IMR-90 (cell line): ENCODE data around the gene ZNF296. TPM values are rescaled to one million over a fixed set of nuclear protein-coding genes. Genes with fewer than 3 reads are reported as not detected.

Experiments used
- ATAC-seq: fragments of 200-7000 bp; cut with Tn5 transposase; 2 replicates; pipeline ENCODE4 v1.9.1; 2020; ENCODE audit warnings: low read depth, mild to moderate bottlenecking, moderate library complexity
- BruUV-seq: library from RNA; stranded (reverse); fragments of 400-500 nt; replicated peaks from 2 replicates; lab custom pipeline; 2021; lab: Mats Ljungman, UMichigan
- CTCF ChIA-PET: fragments of 300-600 bp; formaldehyde crosslinking; extraction: SDS; loops from one replicate; lab custom pipeline; 2021; ENCODE audit warnings: antibody characterized with exemption; lab: Yijun Ruan, JAX
- POLR2A ChIA-PET: fragments of 300-600 bp; sonication (Branson Sonifier 250); formaldehyde crosslinking; loops from one replicate; lab custom pipeline; 2022; ENCODE audit warnings: antibody characterized with exemption; ENCODE audit not compliant: unreplicated experiment; lab: Charles Lee
- DNase-seq: peaks from one replicate; pipeline ENCODE4 v3.0.0; 2013
- H2AFZ ChIP-seq: replicated peaks from 2 replicates; pipeline ENCODE3; 2013; ENCODE audit warnings: low read length, mild to moderate bottlenecking; ENCODE audit not compliant: poor library complexity
- H2AK5ac ChIP-seq: 2 replicates; pipeline ENCODE4 v1.6.1; 2013; ENCODE audit warnings: low read depth, low read length, inconsistent platforms
- H2AK9ac ChIP-seq: replicated peaks from 2 replicates; pipeline ENCODE3; 2013; ENCODE audit warnings: mild to moderate bottlenecking, low read depth, low read length, moderate library complexity; ENCODE audit not compliant: poor library complexity
- H2BK120ac ChIP-seq: 2 replicates; pipeline ENCODE4 v1.6.1; 2013; ENCODE audit warnings: low read depth, low read length, inconsistent platforms
- H2BK15ac ChIP-seq: 3 replicates; pipeline ENCODE4 v1.6.1; 2013; ENCODE audit warnings: low read depth, low read length, inconsistent platforms
- H2BK20ac ChIP-seq: 2 replicates; pipeline ENCODE4 v1.6.1; 2013; ENCODE audit warnings: low read depth, mild to moderate bottlenecking, inconsistent platforms, low read length, moderate library complexity
- H2BK5ac ChIP-seq: 2 replicates; pipeline ENCODE4 v1.6.1; 2013; ENCODE audit warnings: mild to moderate bottlenecking, low read depth, low read length, inconsistent platforms; ENCODE audit not compliant: poor library complexity, severe bottlenecking
- H3K14ac ChIP-seq: replicated peaks from 2 replicates; pipeline ENCODE4 v1.6.1; 2013; ENCODE audit warnings: low read depth, low read length, inconsistent platforms
- H3K18ac ChIP-seq: 2 replicates; pipeline ENCODE4 v1.6.1; 2013; ENCODE audit warnings: low read depth, low read length, control low read depth
- H3K23ac ChIP-seq: 2 replicates; pipeline ENCODE4 v1.6.1; 2013; ENCODE audit warnings: low read depth, low read length, inconsistent platforms
- H3K27ac ChIP-seq: 2 replicates; pipeline ENCODE4 v1.5.1; 2013; ENCODE audit warnings: mild to moderate bottlenecking, control low read depth, low read length; ENCODE audit not compliant: insufficient read depth
- H3K27me3 ChIP-seq: 2 replicates; pipeline ENCODE4 v1.6.1; 2013; ENCODE audit warnings: low read length; ENCODE audit not compliant: control insufficient read depth, insufficient read depth
- H3K36me3 ChIP-seq: 2 replicates; pipeline ENCODE4 v1.6.1; 2013; ENCODE audit warnings: low read length, mixed read lengths; ENCODE audit not compliant: control insufficient read depth, insufficient read depth
- H3K4ac ChIP-seq: 2 replicates; pipeline ENCODE4 v1.6.1; 2013; ENCODE audit warnings: low read depth, low read length, inconsistent platforms
- H3K4me1 ChIP-seq: 2 replicates; pipeline ENCODE4 v1.6.1; 2013; ENCODE audit warnings: low read length, mixed read lengths; ENCODE audit not compliant: control insufficient read depth, insufficient read depth
- H3K4me2 ChIP-seq: 2 replicates; pipeline ENCODE4 v1.6.1; 2013; ENCODE audit warnings: low read depth, mild to moderate bottlenecking, control low read depth, low read length, moderate library complexity
- H3K4me3 ChIP-seq: 2 replicates; pipeline ENCODE4 v1.5.1; 2013; ENCODE audit warnings: low read depth, mild to moderate bottlenecking, control low read depth, low read length, moderate library complexity; ENCODE audit not compliant: insufficient read depth
- H3K56ac ChIP-seq: 2 replicates; pipeline ENCODE4 v1.6.1; 2013; ENCODE audit warnings: low read length, inconsistent platforms; ENCODE audit not compliant: insufficient read depth; ENCODE audit errors: extremely low read depth
- H3K79me1 ChIP-seq, 2 experiments: 2 replicates each; pipeline ENCODE4 v1.6.1; 2013; ENCODE audit warnings: low read length in 2 of 2, inconsistent platforms in 1 of 2, low read depth in 1 of 2
- H3K9ac ChIP-seq: 2 replicates; pipeline ENCODE4 v1.6.1; 2013; ENCODE audit warnings: low read depth, low read length, control low read depth
- H3K9me1 ChIP-seq: 2 replicates; pipeline ENCODE4 v1.6.1; 2013; ENCODE audit warnings: low read length, inconsistent platforms; ENCODE audit not compliant: insufficient read depth
- H3K9me3 ChIP-seq: 2 replicates; pipeline ENCODE4 v1.6.1; 2013; ENCODE audit warnings: low read length; ENCODE audit not compliant: control insufficient read depth, insufficient read depth
- H4K20me1 ChIP-seq: 2 replicates; pipeline ENCODE4 v1.6.1; 2013; ENCODE audit warnings: low read length, inconsistent platforms; ENCODE audit not compliant: insufficient read depth
- H4K5ac ChIP-seq: 2 replicates; pipeline ENCODE4 v1.6.1; 2013; ENCODE audit warnings: mild to moderate bottlenecking, low read depth, low read length, control low read depth
- H4K8ac ChIP-seq, 2 experiments: 2 replicates each; pipeline ENCODE4 v1.6.1; 2013; ENCODE audit warnings: low read depth in 2 of 2, low read length in 2 of 2, control low read depth in 1 of 2, inconsistent platforms in 1 of 2
- H4K91ac ChIP-seq: 2 replicates; pipeline ENCODE4 v1.6.1; 2013; ENCODE audit warnings: low read depth, low read length, inconsistent platforms; ENCODE audit not compliant: insufficient read depth
- BHLHE40 ChIP-seq: fragments of 150-350 bp; IDR thresholded peaks from 2 replicates; pipeline ENCODE4 v1.6.1; 2016; ENCODE audit warnings: mild to moderate bottlenecking, low read depth, low read length
- CEBPB ChIP-seq: IDR thresholded peaks from 2 replicates; pipeline ENCODE4 v1.6.1; 2012; ENCODE audit warnings: low read depth, low read length, improper control_type of control experiment
- CHD1 ChIP-seq: IDR thresholded peaks from 2 replicates; pipeline ENCODE4 v1.6.1; 2012; ENCODE audit warnings: low read depth, low read length, improper control_type of control experiment
- FOS ChIP-seq: fragments of 150-350 bp; IDR thresholded peaks from 2 replicates; pipeline ENCODE4 v1.6.1; 2016; ENCODE audit warnings: low read depth, low read length
- MAFK ChIP-seq: IDR thresholded peaks from 2 replicates; pipeline ENCODE4 v1.6.1; 2012; ENCODE audit warnings: low read depth, low read length, improper control_type of control experiment
- MAZ ChIP-seq: IDR thresholded peaks from 2 replicates; pipeline ENCODE4 v1.6.1; 2012; ENCODE audit warnings: low read depth, mild to moderate bottlenecking, low read length, improper control_type of control experiment, moderate library complexity, borderline replicate concordance
- MXI1 ChIP-seq: IDR thresholded peaks from 2 replicates; pipeline ENCODE4 v1.6.1; 2012; ENCODE audit warnings: low read depth, mild to moderate bottlenecking, low read length, moderate library complexity, borderline replicate concordance
- NFE2L2 ChIP-seq: fragments of 150-350 bp; IDR thresholded peaks from 2 replicates; pipeline ENCODE4 v1.6.1; 2016; ENCODE audit warnings: low read depth, mild to moderate bottlenecking, low read length
- POLR2A ChIP-seq: IDR thresholded peaks from 2 replicates; pipeline ENCODE4 v1.6.1; 2012; ENCODE audit warnings: mild to moderate bottlenecking, low read depth, low read length
- RAD21 ChIP-seq: IDR thresholded peaks from 2 replicates; pipeline ENCODE4 v1.6.1; 2012; ENCODE audit warnings: low read length, improper control_type of control experiment
- RCOR1 ChIP-seq: IDR thresholded peaks from 2 replicates; pipeline ENCODE4 v1.6.1; 2012; ENCODE audit warnings: mild to moderate bottlenecking, low read length, improper control_type of control experiment; ENCODE audit not compliant: insufficient replicate concordance
- RFX5 ChIP-seq: IDR thresholded peaks from 2 replicates; pipeline ENCODE4 v1.8.0; 2012; ENCODE audit warnings: low read depth, mild to moderate bottlenecking, low read length, moderate library complexity
- SMC3 ChIP-seq: fragments of 150-350 bp; IDR thresholded peaks from 2 replicates; pipeline ENCODE4 v1.6.1; 2016; ENCODE audit warnings: low read depth, mild to moderate bottlenecking, antibody characterized with exemption, low read length, moderate library complexity
- WGBS, 2 experiments: methylation state at CpG; one replicate each; pipeline versions ENCODE4 v1.1.5 to v1.1.7; 2013; ENCODE audit warnings: missing lambda C conversion rate in 2 of 2; ENCODE audit not compliant: insufficient read length in 1 of 2; ENCODE audit errors: extremely low coverage in 2 of 2; 5-methylcytosine and 5-hydroxymethylcytosine counted together
- dilution Hi-C: fragments of 300-500 bp; cut with HindIII; formaldehyde crosslinking; loops from one replicate; pipeline ENCODE4 v1.14.3; 2018; ENCODE audit warnings: low sequenced_read_pairs; ENCODE audit not compliant: unreplicated experiment
- in situ Hi-C: fragments of 300-500 bp; cut with MboI; formaldehyde crosslinking; loops from 3 replicates; pipeline ENCODE4 v1.14.3; 2019; ENCODE audit warnings: low sequenced_read_pairs, inconsistent platforms, mixed read lengths
- intact Hi-C: fragments of 100-400 bp; cut with micrococcal nuclease; formaldehyde crosslinking; loops from 2 replicates; pipeline ENCODE4 v1.10.0; 2022
- polyA plus RNA-seq, 3 experiments: library from polyadenylated mRNA; depleted of rRNA; stranded (reverse); fragments of >200 nt; gene quantifications; 2 replicates each; pipeline ENCODE4 v1.2.3, GENCODE V29; 2012; ENCODE audit warnings: low replicate concordance in 1 of 3
- total RNA-seq: library from RNA; depleted of rRNA; stranded (reverse); fragments of >200 nt; gene quantifications from 2 replicates; pipeline ENCODE4 v1.2.3, GENCODE V29; 2012
- TF ChIP-seq, protein P1 (sequence below): fragments of 150-350 bp; IDR thresholded peaks from 2 replicates; pipeline ENCODE4 v1.6.1; 2016; ENCODE audit warnings: low read depth, mild to moderate bottlenecking, low read length, moderate library complexity, borderline replicate concordance
- TF ChIP-seq, protein P2 (sequence below): fragments of 150-350 bp; IDR thresholded peaks from 2 replicates; pipeline ENCODE4 v1.6.1; 2017; ENCODE audit warnings: mild to moderate bottlenecking, antibody characterized with exemption, low read length, low read depth
- TF ChIP-seq, protein P3 (sequence below): conservative IDR thresholded peaks from 2 replicates; pipeline ENCODE4 v1.5.1; 2012; ENCODE audit warnings: mild to moderate bottlenecking, low read depth, low read length, improper control_type of control experiment

ZNF296 gene
- total and polyA plus RNA-seq, 2 of the 4 experiments (the other 2 are of a cell fraction), result 0.10 TPM; not detected in 1

DNA sequence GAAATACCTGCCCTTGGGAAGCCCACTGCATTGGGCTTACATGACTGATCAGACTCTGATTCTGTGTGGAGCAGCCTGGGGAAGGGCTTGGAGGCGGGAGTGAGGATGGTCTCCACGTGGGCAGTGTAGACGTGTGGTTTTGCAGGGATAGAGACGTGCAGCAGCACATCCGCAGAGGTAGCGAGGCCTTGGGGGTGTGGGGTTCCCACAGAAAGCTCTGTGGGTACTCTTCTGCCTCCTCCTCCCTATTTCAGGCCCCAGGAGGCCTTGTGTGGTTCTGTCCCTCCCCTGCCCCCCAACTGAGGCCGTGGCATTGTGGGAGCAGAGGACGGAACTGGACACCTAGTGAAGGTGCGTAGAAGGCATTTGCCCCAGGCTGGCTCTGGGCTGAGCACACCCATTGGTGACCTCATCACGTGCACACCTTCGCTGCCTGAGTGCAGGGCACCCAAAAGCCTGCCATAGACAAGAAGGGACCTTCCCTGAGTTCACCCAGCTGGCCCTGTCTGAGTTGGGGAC is 45.6 kb upstream of the ZNF296 start:
- Histone ChIP-seq H2AK9ac (no peak overlapping the region), H3K27ac (no peak overlapping the region), H2AFZ (no peak overlapping the region), H3K27me3 (no peaks in the 10 kb centered on the region), H3K56ac (no peak overlapping the region), H4K5ac (no peak overlapping the region), H3K4ac (no peak overlapping the region), H2BK15ac (no peak overlapping the region), H2BK120ac (no peak overlapping the region), H3K4me2 (no peak overlapping the region), H3K4me1 (no peaks in the 10 kb centered on the region; the same call in 1 of the 2 replicates), H3K9me3 (no peaks in the 10 kb centered on the region), H4K8ac (no peak overlapping the region), H4K91ac (no peak overlapping the region), H3K9me1 (peaks cover 3% of the 10 kb centered on the region; the same call in 1 of the 2 replicates), H3K23ac (no peak overlapping the region), H3K14ac (no peak overlapping the region), H3K36me3 (peaks cover 2% of the 10 kb centered on the region; the same call in 1 of the 2 replicates), H3K79me1 (peaks cover 39 to 89% of the 10 kb centered on the region in 2 experiments), H3K18ac (no peak overlapping the region), H3K9ac (no peak overlapping the region), H3K4me3 (no peak overlapping the region), H2AK5ac (no peak overlapping the region), H2BK20ac (no peak overlapping the region), H2BK5ac (no peak overlapping the region), H4K20me1 (peaks cover 88% of the 10 kb centered on the region)
- no TSS peak for BruUV-seq
- WGBS, 2 experiments, result 93% methylated on average over 3 of the region's 11 CpGs; no CpG with 5 or more reads in 1 of the 2 experiments
- dilution Hi-C loops, result no loop called here
- ATAC-seq (no peak), DNase-seq (no peak)
- intact Hi-C loops, result no loop called here
- in situ Hi-C loops, result no loop called here
- TF ChIP-seq RAD21, result no peak
- TF ChIP-seq, protein P1, sequence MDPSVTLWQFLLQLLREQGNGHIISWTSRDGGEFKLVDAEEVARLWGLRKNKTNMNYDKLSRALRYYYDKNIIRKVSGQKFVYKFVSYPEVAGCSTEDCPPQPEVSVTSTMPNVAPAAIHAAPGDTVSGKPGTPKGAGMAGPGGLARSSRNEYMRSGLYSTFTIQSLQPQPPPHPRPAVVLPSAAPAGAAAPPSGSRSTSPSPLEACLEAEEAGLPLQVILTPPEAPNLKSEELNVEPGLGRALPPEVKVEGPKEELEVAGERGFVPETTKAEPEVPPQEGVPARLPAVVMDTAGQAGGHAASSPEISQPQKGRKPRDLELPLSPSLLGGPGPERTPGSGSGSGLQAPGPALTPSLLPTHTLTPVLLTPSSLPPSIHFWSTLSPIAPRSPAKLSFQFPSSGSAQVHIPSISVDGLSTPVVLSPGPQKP, result no peak
- no peak for TF ChIP-seq CEBPB
- TF ChIP-seq SMC3, result no peak
- no peak for TF ChIP-seq MAFK
- TF ChIP-seq FOS, result no peak
- TF ChIP-seq MXI1, result no peak
- TF ChIP-seq, protein P2, sequence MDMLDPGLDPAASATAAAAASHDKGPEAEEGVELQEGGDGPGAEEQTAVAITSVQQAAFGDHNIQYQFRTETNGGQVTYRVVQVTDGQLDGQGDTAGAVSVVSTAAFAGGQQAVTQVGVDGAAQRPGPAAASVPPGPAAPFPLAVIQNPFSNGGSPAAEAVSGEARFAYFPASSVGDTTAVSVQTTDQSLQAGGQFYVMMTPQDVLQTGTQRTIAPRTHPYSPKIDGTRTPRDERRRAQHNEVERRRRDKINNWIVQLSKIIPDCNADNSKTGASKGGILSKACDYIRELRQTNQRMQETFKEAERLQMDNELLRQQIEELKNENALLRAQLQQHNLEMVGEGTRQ, result no peak
- TF ChIP-seq CHD1, result no peak
- TF ChIP-seq RFX5, result no peak
- TF ChIP-seq, protein P3, sequence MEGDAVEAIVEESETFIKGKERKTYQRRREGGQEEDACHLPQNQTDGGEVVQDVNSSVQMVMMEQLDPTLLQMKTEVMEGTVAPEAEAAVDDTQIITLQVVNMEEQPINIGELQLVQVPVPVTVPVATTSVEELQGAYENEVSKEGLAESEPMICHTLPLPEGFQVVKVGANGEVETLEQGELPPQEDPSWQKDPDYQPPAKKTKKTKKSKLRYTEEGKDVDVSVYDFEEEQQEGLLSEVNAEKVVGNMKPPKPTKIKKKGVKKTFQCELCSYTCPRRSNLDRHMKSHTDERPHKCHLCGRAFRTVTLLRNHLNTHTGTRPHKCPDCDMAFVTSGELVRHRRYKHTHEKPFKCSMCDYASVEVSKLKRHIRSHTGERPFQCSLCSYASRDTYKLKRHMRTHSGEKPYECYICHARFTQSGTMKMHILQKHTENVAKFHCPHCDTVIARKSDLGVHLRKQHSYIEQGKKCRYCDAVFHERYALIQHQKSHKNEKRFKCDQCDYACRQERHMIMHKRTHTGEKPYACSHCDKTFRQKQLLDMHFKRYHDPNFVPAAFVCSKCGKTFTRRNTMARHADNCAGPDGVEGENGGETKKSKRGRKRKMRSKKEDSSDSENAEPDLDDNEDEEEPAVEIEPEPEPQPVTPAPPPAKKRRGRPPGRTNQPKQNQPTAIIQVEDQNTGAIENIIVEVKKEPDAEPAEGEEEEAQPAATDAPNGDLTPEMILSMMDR, result no peak
- TF ChIP-seq BHLHE40, result no peak
- TF ChIP-seq POLR2A, result no peak
- no peak for TF ChIP-seq NFE2L2
- TF ChIP-seq MAZ, result no peak
- no peak for TF ChIP-seq RCOR1
- ChIA-PET POLR2A (no interaction called here), CTCF (no interaction called here)
